Progenitor cell of endocrine pancreas (in vitro differentiated cells): ENCODE results near the gene TTC9B. TPM values are rescaled to one million over a fixed set of nuclear protein-coding genes. Genes with fewer than 3 reads are reported as not detected.
"Not testable (repeated sequence)": the region's sequence is repeated elsewhere in the genome, so short reads cannot be mapped to it uniquely, and the experiment has no call there.

Experiments
- DNase-seq: peaks from one replicate; pipeline ENCODE4 v3.0.0; 2021; ENCODE audit warnings: low spot score; ENCODE audit not compliant: unreplicated experiment
- H3K27ac Mint-ChIP-seq: 2 replicates; pipeline ENCODE4 v1.8.0; 2021; ENCODE audit warnings: mild to moderate bottlenecking, moderate library complexity, mixed read lengths
- H3K27me3 Mint-ChIP-seq: 2 replicates; pipeline ENCODE4 v1.8.0; 2021; ENCODE audit warnings: mixed read lengths
- H3K36me3 Mint-ChIP-seq: 2 replicates; pipeline ENCODE4 v1.8.0; 2022; ENCODE audit warnings: mixed read lengths; ENCODE audit not compliant: insufficient read depth
- H3K4me1 Mint-ChIP-seq: 2 replicates; pipeline ENCODE4 v1.8.0; 2021; ENCODE audit warnings: low read depth, mixed read lengths
- H3K4me3 Mint-ChIP-seq: 2 replicates; pipeline ENCODE4 v1.8.0; 2021; ENCODE audit warnings: low read depth, mild to moderate bottlenecking, moderate library complexity, mixed read lengths
- H3K9me3 Mint-ChIP-seq: 2 replicates; pipeline ENCODE4 v1.8.0; 2021; ENCODE audit warnings: low read depth, mixed read lengths
- CTCF ChIP-seq: fragments of 200-600 bp; sonication (generic); IDR thresholded peaks from one replicate; pipeline ENCODE4 v1.5.0; 2021; ENCODE audit warnings: antibody characterized with exemption, mild to moderate bottlenecking; ENCODE audit not compliant: unreplicated experiment
- total RNA-seq: library from RNA; stranded (reverse); gene quantifications from 2 replicates; pipeline ENCODE4 v1.2.1, GENCODE V29; 2021

TTC9B gene
- total RNA-seq, 1 donor from 2014 or later, result not detected

DNA sequence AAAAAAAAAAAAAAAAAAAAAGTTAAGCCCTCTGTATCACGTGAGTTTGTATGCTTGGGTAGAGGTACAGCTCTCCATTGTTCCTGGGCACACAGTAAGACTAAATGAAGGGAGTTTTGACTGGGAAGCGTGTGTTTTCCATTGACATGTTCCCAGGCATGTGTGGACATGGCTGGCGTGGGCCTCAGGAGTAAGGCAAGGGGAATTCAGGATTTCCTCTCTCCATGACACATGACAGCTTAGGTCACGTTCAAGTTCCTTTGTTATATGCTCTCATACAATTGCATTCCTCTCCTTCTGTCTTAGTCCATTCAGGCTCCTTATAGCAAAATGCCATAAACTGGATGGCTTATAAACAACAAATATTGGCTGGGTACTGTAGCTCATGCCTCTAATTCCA, 44.1 kb downstream of the TTC9B start:
- Mint-ChIP-seq H3K27me3 (peaks cover 4% of the 10 kb centered on the region), H3K4me3 (no peak overlapping the region), H3K9me3 (peaks cover 5% of the 10 kb centered on the region), H3K27ac (no peak overlapping the region), H3K4me1 (no peaks in the 10 kb centered on the region), H3K36me3 (no peaks in the 10 kb centered on the region)
- DNase-seq, result no peak
- no peak for TF ChIP-seq CTCF

DNA sequence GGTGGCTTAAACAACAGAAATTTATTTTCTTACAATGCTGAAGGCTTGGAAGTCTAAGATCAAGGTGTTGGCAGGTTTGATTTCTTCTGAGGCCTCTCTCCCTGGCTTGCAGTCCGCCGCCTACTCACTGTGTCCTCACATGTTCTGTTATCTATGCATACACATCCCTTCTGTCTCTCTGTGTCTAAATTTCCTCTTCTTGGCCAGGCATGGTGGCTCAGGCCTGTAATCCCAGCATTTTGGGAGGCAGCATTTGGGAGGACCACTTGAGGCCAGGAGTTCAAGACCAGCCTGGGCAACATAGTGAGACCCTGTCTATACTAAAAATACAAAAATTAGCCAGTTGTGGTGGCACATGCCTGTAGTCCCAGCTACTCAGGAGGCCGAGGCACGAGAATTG, 46.9 kb downstream of the TTC9B start:
- not testable (repeated sequence) for DNase-seq, H3K27ac Mint-ChIP-seq, H3K4me1 Mint-ChIP-seq, H3K4me3 Mint-ChIP-seq, H3K9me3 Mint-ChIP-seq, H3K27me3 Mint-ChIP-seq, H3K36me3 Mint-ChIP-seq

DNA sequence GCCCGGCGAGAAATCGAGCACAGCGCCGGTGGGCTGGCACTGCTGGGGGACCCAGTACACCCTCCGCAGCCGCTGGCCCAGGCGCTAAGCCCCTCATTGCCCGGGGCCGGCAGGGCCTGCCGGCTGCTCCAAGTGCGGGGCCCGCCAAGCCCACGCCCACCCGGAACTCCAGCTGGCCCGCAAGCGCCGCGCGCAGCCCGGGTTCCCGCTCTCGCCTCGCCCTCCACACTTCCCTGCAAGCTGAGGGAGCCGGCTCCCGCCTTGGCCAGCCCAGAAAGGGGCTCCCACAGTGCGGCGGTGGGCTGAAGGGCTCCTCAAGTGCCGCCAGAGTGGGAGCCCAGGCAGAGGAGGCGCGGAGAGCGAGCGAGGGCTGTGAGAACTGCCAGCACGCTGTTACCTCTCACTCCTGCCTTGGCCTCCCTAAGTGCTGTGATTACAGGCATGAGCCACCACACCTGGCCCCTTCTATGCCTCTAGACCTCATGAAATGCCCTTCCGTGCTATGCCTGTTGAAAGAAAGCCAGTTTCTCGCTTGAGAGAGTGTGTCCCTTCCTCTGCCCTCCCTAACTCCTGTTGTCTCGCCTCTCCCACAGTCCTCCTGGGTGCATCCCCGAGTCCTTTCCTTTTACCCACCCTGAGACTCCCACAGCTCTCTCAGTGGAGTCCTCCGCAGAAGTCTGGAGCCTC, 47.7 kb downstream of the TTC9B start:
- not testable (repeated sequence) for H3K4me3 Mint-ChIP-seq, H3K27ac Mint-ChIP-seq, H3K36me3 Mint-ChIP-seq, H3K4me1 Mint-ChIP-seq, H3K27me3 Mint-ChIP-seq, DNase-seq, H3K9me3 Mint-ChIP-seq

DNA sequence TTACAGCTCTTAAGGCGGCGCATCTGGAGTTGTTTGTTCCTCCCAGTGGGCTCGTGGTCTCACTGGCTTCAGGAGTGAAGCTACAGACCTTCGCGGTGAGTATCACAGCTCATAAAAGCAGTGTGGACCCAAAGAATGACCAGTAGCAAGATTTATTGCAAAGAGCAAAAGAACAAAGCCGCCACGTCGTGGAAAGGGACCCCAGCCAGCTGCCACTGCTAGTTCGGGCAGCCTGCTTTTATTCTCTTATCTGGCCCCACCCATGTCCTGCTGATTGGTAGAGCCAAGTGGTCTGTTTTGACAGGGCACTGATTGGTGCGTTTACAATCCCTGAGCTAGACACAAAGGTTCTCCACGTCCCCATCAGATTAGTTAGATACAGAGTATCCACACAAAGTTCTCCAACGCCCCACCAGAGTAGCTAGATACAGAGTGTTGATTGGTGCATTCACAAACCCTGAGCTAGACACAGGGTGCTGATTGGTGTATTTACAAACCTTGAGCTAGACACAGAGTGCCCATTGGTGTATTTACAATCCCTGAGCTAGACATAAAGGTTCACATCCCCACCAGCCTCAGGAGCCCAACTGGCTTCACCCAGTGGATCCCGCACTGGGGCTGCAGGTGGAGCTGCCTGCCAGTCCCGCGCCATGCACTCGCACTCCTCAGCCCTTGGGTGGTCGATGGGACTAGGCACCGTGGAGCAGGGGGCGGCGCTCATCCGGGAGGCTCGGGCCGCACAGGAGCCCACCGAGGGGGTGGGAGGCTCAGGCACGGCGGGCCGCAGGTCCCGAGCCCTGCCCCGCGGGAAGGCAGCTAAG, 48.5 kb downstream of the TTC9B start:
- not testable (repeated sequence) for DNase-seq, H3K27me3 Mint-ChIP-seq, H3K9me3 Mint-ChIP-seq, H3K27ac Mint-ChIP-seq, H3K4me3 Mint-ChIP-seq, H3K36me3 Mint-ChIP-seq, H3K4me1 Mint-ChIP-seq

Other genes starting within 250 kb of the TTC9B start
- gene PSMC4, start 247.2 kb downstream of the TTC9B start, total RNA-seq, result 95.9 and 100 TPM in 2 replicates
- gene ZNF546, start 221.3 kb downstream of the TTC9B start, total RNA-seq, result 5.1 and 5.9 TPM in 2 replicates
- 40.6 and 45.9 TPM in 2 replicates for gene ZNF780B, start 162.2 kb downstream of the TTC9B start, total RNA-seq
- gene ZNF780A, start 127.4 kb downstream of the TTC9B start, total RNA-seq, result 25.5 and 27.4 TPM in 2 replicates
- 35.3 and 37.2 TPM in 2 replicates for gene MAP3K10, start 27.0 kb downstream of the TTC9B start, total RNA-seq
- 0.50 and 0.78 TPM in 2 replicates for gene CCNP, start 8.3 kb upstream of the TTC9B start, total RNA-seq
- gene AKT2, start 67.0 kb upstream of the TTC9B start, total RNA-seq, result 200 TPM in 2 replicates
- gene C19orf47, start 130.0 kb upstream of the TTC9B start, total RNA-seq, result 19.0 and 19.1 TPM in 2 replicates
- 349 and 353 TPM in 2 replicates for gene PLD3, start 130.3 kb upstream of the TTC9B start, total RNA-seq
- 0.11 TPM in 1 of 2 replicates, not detected in the other for gene HIPK4, start 171.8 kb upstream of the TTC9B start, total RNA-seq
- 0.96 and 1.2 TPM in 2 replicates for gene PRX, start 195.0 kb upstream of the TTC9B start, total RNA-seq
- 4.1 and 4.4 TPM in 2 replicates for gene SERTAD1, start 207.6 kb upstream of the TTC9B start, total RNA-seq
- gene SERTAD3, start 226.0 kb upstream of the TTC9B start, total RNA-seq, result 26.5 and 27.5 TPM in 2 replicates
- gene BLVRB, start 247.4 kb upstream of the TTC9B start, total RNA-seq, result 14.0 and 16.4 TPM in 2 replicates
- gene SPTBN4, start 248.6 kb upstream of the TTC9B start, total RNA-seq, result 2.8 and 3.1 TPM in 2 replicates